A172 (cell line): ENCODE measurements around the gene PPP1R3C. TPM values are rescaled to one million over a fixed set of nuclear protein-coding genes. Genes with fewer than 3 reads are reported as not detected.

Experiments
- total RNA-seq: library from RNA; depleted of rRNA; stranded (reverse); fragments of >200 nt; shearing (Covaris generic); gene quantifications from 2 replicates; pipeline ENCODE4 v1.2.3, GENCODE V29; 2014; rRNA removed

PPP1R3C gene
- total RNA-seq, 1 experiment from 2014 or later: 11.8 TPM

Other genes starting within 250 kb of the PPP1R3C start
- gene HECTD2, start 222.7 kb downstream of the PPP1R3C start, total RNA-seq: 9.6 and 11.6 TPM in 2 replicates
- 31.3 and 32.1 TPM in 2 replicates for gene TNKS2, start 165.4 kb upstream of the PPP1R3C start, total RNA-seq